GM12801 (cell line): ENCODE measurements around the gene ZNF750.

Experiments used
- TF ChIP-seq, protein P1 (sequence below): IDR thresholded peaks from one replicate; pipeline ENCODE4 v1.5.1; 2011; ENCODE audit warnings: control low read depth; ENCODE audit not compliant: insufficient read length; ENCODE audit errors: extremely low read depth

The ZNF750 gene

DNA sequence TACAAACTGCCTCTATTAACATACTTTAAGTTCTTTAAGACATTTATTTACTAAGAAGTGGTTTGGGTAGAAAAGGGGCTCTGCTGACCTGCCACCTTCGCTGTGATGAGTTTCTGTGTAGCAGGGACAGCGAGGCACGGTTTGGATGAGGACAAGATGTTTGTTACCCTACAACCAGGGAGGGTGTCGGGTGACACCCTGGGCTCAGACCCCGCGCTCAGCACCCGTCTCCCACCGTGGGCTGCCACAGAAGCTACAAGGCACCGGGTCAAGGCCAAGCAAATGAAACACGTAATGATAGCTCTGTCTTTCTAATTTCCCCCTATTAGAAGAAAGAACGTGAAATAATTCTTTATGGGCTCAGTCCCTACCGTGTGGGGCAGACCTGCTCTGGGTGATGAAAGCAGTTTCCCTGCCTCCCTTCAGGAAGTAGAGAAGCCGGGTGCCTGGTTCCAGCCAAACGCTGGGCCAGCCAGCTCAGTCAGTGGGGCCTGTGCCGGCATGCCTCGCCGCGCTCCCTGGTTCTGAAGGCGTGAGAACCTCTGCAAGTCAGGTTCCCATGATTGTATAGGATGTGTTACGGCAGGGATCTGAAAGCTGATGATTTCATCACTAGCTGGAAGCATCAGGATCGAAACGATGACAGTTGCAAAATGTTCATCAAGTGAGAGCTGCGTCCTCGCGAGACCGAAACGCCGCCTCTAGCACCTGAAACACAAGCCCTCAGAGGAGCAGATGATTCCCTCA lies 3.9 kb downstream of the ZNF750 start:
- TF ChIP-seq, protein P1, sequence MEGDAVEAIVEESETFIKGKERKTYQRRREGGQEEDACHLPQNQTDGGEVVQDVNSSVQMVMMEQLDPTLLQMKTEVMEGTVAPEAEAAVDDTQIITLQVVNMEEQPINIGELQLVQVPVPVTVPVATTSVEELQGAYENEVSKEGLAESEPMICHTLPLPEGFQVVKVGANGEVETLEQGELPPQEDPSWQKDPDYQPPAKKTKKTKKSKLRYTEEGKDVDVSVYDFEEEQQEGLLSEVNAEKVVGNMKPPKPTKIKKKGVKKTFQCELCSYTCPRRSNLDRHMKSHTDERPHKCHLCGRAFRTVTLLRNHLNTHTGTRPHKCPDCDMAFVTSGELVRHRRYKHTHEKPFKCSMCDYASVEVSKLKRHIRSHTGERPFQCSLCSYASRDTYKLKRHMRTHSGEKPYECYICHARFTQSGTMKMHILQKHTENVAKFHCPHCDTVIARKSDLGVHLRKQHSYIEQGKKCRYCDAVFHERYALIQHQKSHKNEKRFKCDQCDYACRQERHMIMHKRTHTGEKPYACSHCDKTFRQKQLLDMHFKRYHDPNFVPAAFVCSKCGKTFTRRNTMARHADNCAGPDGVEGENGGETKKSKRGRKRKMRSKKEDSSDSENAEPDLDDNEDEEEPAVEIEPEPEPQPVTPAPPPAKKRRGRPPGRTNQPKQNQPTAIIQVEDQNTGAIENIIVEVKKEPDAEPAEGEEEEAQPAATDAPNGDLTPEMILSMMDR, result no peak

DNA sequence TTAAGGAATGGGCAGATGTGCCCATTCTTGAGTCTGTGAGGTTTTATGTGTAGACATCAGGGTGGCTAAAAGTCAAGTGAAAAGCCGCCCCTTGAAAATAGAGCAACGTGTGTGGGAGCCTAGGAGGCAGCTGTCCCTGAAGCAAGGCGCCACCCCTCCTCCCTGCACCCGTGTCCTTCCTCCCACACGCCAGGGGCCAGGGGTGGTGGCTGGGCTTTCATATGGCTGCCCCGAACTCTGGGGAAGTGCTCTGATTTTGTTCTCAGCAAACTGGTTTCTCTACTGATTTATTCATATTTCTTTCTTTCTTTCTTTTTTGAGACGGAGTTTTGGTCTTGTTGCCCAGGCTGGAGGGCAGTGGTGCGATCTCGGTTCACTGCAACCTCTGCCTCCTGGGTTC lies 4.7 kb downstream of the ZNF750 start:
- TF ChIP-seq, protein P1, result no peak

DNA sequence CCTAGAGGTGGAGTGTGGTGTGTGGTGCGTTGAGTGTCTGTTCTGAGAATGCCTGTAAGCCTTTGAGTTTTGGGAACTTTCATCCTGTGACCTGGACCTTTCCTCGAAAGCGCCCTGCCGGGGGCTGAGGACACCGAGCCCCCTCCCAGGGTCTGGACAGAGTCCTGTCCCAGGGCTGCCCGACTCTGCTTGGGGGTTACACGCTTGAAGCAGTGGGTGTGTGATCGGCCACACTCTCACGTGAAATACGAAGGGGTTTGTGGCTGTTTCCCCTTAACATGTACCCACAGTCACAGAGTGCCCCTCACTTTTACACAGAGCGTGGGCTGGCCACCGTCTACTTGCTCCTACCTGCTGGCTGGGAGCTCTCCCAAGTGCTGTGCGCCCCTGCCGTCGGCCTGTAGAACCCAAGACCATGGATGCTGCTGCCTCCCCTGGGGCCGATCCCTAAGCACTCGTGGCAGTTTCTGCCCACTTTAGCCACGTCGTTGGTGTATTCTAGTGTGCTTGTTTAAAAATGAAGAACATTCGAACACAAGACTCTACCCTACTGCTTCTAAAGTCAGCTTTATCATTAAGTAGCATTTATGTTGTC lies 6.8 kb downstream of the ZNF750 start:
- TF ChIP-seq, protein P1, result no peak

DNA sequence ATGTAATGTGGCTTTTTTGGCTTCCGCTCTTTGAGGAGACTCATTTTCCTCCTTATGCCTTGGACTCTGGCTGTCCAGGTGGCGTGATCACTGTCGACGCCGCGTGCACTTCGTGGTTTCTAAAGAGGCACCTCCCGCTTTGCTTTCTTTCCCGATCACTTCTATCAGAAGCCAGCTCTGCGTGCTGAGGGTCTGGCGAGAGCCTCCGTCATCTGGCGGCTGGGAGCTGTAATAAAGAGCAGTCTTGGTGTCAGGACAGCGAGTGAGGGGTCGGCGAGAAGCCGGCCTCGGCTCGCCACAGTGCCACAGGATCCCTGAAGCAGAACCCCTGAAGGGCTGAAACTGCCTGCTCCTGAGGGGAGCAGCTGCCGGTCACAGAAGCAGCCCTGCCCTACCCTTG lies 7.4 kb downstream of the ZNF750 start:
- TF ChIP-seq, protein P1, result no peak

DNA sequence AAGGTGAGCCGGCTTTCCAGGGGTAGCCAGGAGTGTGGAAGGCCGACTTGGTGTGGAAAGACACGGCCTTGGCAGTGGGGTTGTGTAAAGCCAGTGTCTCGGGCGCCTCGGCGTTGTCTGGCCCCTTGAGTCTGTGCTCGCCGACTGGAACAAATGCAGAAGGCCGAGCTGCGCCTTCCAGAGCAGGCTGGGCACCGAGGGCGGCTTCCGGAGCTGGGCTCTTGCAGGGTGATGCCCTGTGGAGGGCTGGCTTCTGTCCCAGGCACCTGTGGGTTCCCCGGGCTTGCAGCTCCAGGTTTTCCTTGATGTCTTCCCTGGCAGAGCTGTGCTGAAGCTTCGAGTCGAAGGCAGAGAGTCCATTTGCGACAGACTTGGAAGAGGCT lies 8.0 kb downstream of the ZNF750 start:
- TF ChIP-seq, protein P1, result no peak

DNA sequence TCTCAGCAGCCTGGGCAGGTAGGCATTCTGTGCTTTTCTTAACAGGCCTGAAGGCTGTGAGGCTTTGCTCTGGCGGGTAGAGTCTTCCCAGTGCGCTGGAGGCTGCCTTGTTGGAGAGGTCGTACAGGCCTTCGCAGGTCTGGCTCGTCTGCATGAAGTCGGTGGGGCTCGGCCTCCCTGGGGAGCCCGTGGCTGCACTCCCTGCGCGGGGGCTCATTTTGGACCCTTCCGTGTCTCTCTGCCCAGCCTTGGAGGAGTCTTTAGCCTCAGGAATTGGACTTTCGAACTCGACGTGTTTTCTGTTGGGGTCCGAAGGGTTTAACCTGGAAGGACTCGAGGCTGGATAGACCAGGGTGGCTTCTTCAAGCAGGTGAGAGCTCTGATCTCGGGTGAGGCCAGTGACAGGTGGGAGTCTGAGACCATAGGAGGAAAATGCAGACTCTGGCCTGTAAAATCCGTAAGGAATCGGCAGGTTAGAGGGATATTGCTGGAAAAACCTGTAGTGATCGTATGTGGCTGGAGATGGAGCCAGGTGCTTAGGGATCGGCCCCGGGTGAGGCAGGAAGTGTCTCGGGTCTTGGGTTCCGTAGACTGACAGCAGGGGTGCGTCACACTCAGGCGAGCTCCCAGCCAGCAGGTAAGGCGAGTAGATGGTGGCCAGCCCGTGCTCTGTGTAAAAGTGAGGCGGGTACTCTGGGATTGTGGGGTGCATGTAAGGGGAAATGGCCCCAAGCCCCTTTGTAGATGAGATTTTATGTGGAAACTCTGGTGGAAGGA lies 8.6 kb downstream of the ZNF750 start:
- TF ChIP-seq, protein P1, result no peak

DNA sequence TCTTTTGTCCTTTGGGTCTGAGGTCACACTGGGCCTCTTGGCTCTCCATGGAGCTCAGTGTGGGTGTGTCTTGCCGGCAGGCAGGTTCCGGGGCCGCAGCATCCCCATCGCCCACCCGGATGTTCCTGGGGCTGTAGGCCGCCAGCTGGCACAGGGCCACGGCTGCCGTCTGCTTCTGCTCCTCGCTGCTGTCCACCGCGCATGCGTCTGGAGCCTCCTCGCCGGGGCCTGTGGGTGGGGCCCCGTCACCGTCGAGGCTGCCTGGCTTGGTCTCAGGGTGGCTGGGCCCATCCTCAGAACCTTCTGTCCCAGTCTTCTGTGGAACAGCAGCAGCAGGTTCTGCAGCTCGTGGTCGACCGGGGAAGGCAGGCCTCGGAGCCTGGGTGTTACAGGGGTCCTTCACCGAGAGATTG lies 9.6 kb downstream of the ZNF750 start:
- TF ChIP-seq, protein P1, result no peak
